Measurements from ENCODE around the gene BLVRB. TPM values are rescaled to one million over a fixed set of nuclear protein-coding genes. Genes with fewer than 3 reads are reported as not detected.
A peak's percentile ranks its signal among the peaks of the same experiment; 100 is the strongest.

BLVRB gene
- total and polyA plus RNA-seq, 2 of the 8 experiments (the other 6 are each of a cell fraction or from before 2014, with no cell fraction given): 28.7 to 182 TPM

- DNase-seq (ENCODE audit: low read depth in 1 of 2, low spot score in 2 of 2) (peak in 1 of 2 experiments; percentile 90), FAIRE-seq (no peak)
- no peak overlapping the region for H3K14ac ChIP-seq (ENCODE audit: insufficient read length)
- TF ChIP-seq SUZ12 (IDR thresholded peaks at IDR 0.05; ENCODE audit: low read length) (no peak), KDM1A (IDR thresholded peaks at IDR 0.05; ENCODE audit: borderline replicate concordance, low read length) (no peak), CHD2 (IDR thresholded peaks at IDR 0.05; ENCODE audit: low read length) (no peak), JUND (IDR thresholded peaks at IDR 0.05; ENCODE audit: low read length) (no peak), POLR2A (IDR thresholded peaks at IDR 0.05; ENCODE audit: control extremely low read depth in 1 of 2, low read depth in 2 of 2, low read length in 2 of 2) (peak in 1 of 2 experiments; percentile 20; a peak in 1 of 3 replicates), HDAC2 (IDR thresholded peaks at IDR 0.05; ENCODE audit: borderline replicate concordance in 1 of 2, low read depth in 2 of 2, low read length in 2 of 2) (no peak; a peak in 1 of 4 replicates), CBX5 (IDR thresholded peaks at IDR 0.05; ENCODE audit: low read depth, low read length) (no peak), RAD21 (IDR thresholded peaks at IDR 0.05 in 1 of 2, conservative IDR thresholded peaks at IDR 0.05 in 1 of 2; ENCODE audit: low read depth in 2 of 2, low read length in 2 of 2) (peak in 1 of 2 experiments; percentile 26; a peak in 1 of 4 replicates), GABPA (IDR thresholded peaks at IDR 0.05; ENCODE audit: borderline replicate concordance, insufficient read depth, low read length) (no peak)
These were observed 40.7 kb downstream of the BLVRB start for GRCh38 chr19:40424637-40425449.

More at GRCh38 chr19:40424637-40425449, 40.7 kb downstream of the BLVRB start:
- Histone ChIP-seq H4K20me1 (replicated peaks in 1 of 2; ENCODE audit: control insufficient read depth in 1 of 2, insufficient read depth in 2 of 2, low read length in 2 of 2) (no peaks in the 10 kb centered on the region), H3K23me2 (ENCODE audit: low read depth, low read length) (peaks cover 12% of the 10 kb centered on the region), H2BK15ac (ENCODE audit: low read length) (peak overlapping the region; percentile 48; the same call in 1 of the 2 replicates), H2BK20ac (ENCODE audit: low read length) (no peak overlapping the region), H2BK12ac (ENCODE audit: low read depth, low read length) (0 out of 2 replicates have a peak overlapping the region, but pooled peaks have one; percentile 84), H4K8ac (ENCODE audit: extremely low read depth, insufficient read depth, low read length) (no peak overlapping the region; the same call in 1 of the 2 replicates), H3K9ac (replicated peaks in 1 of 4; ENCODE audit: extremely low read depth in 1 of 4, low read depth in 3 of 4, low read length in 3 of 4) (peak overlapping the region; percentile 60 to 81 (median 68); a peak in 6 of 7 replicates), H3K36me3 (ENCODE audit: control insufficient read depth in 2 of 4, insufficient read depth in 4 of 4, low read length in 3 of 4) (peaks cover 0 to 2% (median 0%) of the 10 kb centered on the region in 4 experiments; a peak in 2 of 8 replicates), H3K9me3 (ENCODE audit: insufficient read depth in 2 of 2, low read depth in 1 of 2, low read length in 1 of 2) (no peaks in the 10 kb centered on the region), H3K23ac (ENCODE audit: insufficient read length) (no peak overlapping the region), H2AFZ (ENCODE audit: low read length) (peak overlapping the region; percentile 77; the same call in 1 of the 2 replicates), H4K5ac (ENCODE audit: insufficient read length, low read depth, low read length) (peak overlapping the region; percentile 79), H3K56ac (replicated peaks; ENCODE audit: insufficient read length, low read depth, low read length) (peak overlapping the region; percentile 52), H3K4ac (replicated peaks; ENCODE audit: insufficient read length, low read depth, low read length) (peak overlapping the region; percentile 71), H4K91ac (replicated peaks; ENCODE audit: insufficient read length, low read length) (no peak overlapping the region), H3K27me3 (replicated peaks in 1 of 4; ENCODE audit: control insufficient read depth in 3 of 4, extremely low read depth in 1 of 4, insufficient read depth in 3 of 4, low read length in 3 of 4) (no peaks in the 10 kb centered on the region), H3K4me3 (ENCODE audit: extremely low read depth in 1 of 4, insufficient read depth in 2 of 4, low read depth in 3 of 4, low read length in 4 of 4) (peak overlapping the region; percentile 58 to 79 (median 71)), H3K79me2 (ENCODE audit: control insufficient read depth in 1 of 2, insufficient read depth in 2 of 2, low read length in 2 of 2) (no peaks in the 10 kb centered on the region), H2BK5ac (ENCODE audit: low read depth, low read length) (peak overlapping the region; percentile 94), H2AK5ac (ENCODE audit: low read depth, low read length) (no peak overlapping the region), H3K4me1 (replicated peaks in 1 of 4; ENCODE audit: control insufficient read depth in 3 of 4, insufficient read depth in 4 of 4, low read length in 3 of 4) (peaks cover 0 to 6% (median 4%) of the 10 kb centered on the region in 4 experiments; a peak in 3 of 7 replicates), H3K4me2 (ENCODE audit: insufficient read depth in 1 of 2, low read depth in 2 of 2, low read length in 2 of 2) (peak overlapping the region; percentile 83 to 95), H3K18ac (ENCODE audit: extremely low read depth, low read length) (peak overlapping the region; percentile 76), H3K27ac (ENCODE audit: low read depth, low read length) (peak overlapping the region; percentile 69; the same call in 1 of the 2 replicates), H3K79me1 (ENCODE audit: low read depth, low read length) (no peaks in the 10 kb centered on the region; the same call in 1 of the 2 replicates), H2BK120ac (replicated peaks; ENCODE audit: low read depth, low read length) (peak overlapping the region; percentile 4)
- ChIA-PET POLR2A (ENCODE audit: partially characterized antibody) (interaction anchor here (0.7 to 3.1 kb wide), 10 partner anchors 10 to 374 kb away, joined by 3 to 20 read pairs (median 3); partner anchors contain the start of genes PRX and SERTAD3), CTCF (ENCODE audit: partially characterized antibody) (interaction anchor here (0.8 to 3.3 kb wide), 9 partner anchors 9 to 119 kb away, joined by 3 to 16 read pairs (median 5); partner anchors contain the start of genes PRX and SERTAD3)
- 7% methylated on average over 16 of the region's 28 CpGs; no CpG with 5 or more reads in 1 of the 2 experiments for WGBS, 2 experiments (ENCODE audit: extremely low coverage in 1 of 2, insufficient coverage in 1 of 2, insufficient read length in 1 of 2, insufficient replicate concordance in 2 of 2, low coverage in 1 of 2, low lambda C conversion rate in 2 of 2, missing lambda C conversion rate in 1 of 2)

Measured in H1 (cell line).